GM12801 (cell line): ENCODE data around the gene MYCBP2.

Experiments
- CTCF ChIP-seq: IDR thresholded peaks from one replicate; pipeline ENCODE4 v1.5.1; 2011; ENCODE audit warnings: control low read depth; ENCODE audit not compliant: insufficient read length; ENCODE audit errors: extremely low read depth

The MYCBP2 gene

GRCh38 chr13:77326905-77327604 lies at the start of gene MYCBP2:
Gene MYCBP2, minus strand, starts transcription at chr13:77327094. Its CDS starts 319 bp downstream, at chr13:77326775.
- no peak for TF ChIP-seq CTCF

GRCh38 chr13:77375560-77376108 lies 48.7 kb upstream of the MYCBP2 start:
- TF ChIP-seq CTCF: no peak

GRCh38 chr13:77374786-77375185 lies 47.9 kb upstream of the MYCBP2 start:
- no peak for TF ChIP-seq CTCF

GRCh38 chr13:77374339-77374738 lies 47.4 kb upstream of the MYCBP2 start:
- no peak for TF ChIP-seq CTCF

GRCh38 chr13:77373502-77373901 lies 46.6 kb upstream of the MYCBP2 start:
- no peak for TF ChIP-seq CTCF

- TF ChIP-seq CTCF: no peak
Measured at GRCh38 chr13:77372275-77372674, 45.4 kb upstream of the MYCBP2 start.

- no peak for TF ChIP-seq CTCF
Measured at GRCh38 chr13:77370888-77371287, 44.0 kb upstream of the MYCBP2 start.
